C4-2B (cell line): ENCODE data around the gene OR4A5.
"Not testable (repeated sequence)": the region's sequence is repeated elsewhere in the genome, so short reads cannot be mapped to it uniquely, and the experiment has no call there.

Experiments
- H3K27ac ChIP-seq: fragments of 450-650 bp; 2 replicates; pipeline ENCODE4 v1.5.1; 2017

OR4A5 gene

GRCh38 chr11:54706532-54706931, at the start of gene OR4A5:
Gene OR4A5, plus strand, starts transcription at chr11:54706832. Its CDS starts 53 bp downstream, at chr11:54706885.
- H3K27ac ChIP-seq = not testable (repeated sequence)

- not testable (repeated sequence) for H3K27ac ChIP-seq
These were observed 13.5 kb downstream of the OR4A5 start for GRCh38 chr11:54720094-54720493.
